ENCODE data around the gene MYOG.

Gene MYOG

DNA sequence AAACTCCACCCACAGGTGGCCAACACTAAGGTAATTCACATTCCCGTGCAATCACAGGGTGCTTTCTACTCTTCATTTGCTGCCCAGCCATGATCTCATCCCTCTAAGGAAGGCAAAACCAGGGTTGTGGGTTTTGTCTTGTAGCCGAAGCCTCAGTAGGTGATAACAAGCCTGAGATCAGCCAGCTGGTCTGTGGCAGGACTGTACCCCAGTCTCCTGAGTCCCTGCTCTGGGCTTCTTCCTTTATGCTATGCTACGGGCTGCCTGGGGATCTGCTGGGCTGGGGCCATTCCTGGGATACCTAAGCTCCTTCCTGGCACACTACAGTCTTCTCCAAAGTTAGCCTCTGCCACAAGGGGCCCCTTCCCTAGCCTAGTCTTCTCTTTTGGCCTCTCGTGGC is 49.7 kb downstream of the MYOG start:
- no peak overlapping the region for H3K4me3 ChIP-seq (ENCODE audit: low read depth, low read length)
- TF ChIP-seq, protein P1, sequence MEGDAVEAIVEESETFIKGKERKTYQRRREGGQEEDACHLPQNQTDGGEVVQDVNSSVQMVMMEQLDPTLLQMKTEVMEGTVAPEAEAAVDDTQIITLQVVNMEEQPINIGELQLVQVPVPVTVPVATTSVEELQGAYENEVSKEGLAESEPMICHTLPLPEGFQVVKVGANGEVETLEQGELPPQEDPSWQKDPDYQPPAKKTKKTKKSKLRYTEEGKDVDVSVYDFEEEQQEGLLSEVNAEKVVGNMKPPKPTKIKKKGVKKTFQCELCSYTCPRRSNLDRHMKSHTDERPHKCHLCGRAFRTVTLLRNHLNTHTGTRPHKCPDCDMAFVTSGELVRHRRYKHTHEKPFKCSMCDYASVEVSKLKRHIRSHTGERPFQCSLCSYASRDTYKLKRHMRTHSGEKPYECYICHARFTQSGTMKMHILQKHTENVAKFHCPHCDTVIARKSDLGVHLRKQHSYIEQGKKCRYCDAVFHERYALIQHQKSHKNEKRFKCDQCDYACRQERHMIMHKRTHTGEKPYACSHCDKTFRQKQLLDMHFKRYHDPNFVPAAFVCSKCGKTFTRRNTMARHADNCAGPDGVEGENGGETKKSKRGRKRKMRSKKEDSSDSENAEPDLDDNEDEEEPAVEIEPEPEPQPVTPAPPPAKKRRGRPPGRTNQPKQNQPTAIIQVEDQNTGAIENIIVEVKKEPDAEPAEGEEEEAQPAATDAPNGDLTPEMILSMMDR (IDR thresholded peaks at IDR 0.05; ENCODE audit: low read depth, low read length): no peak
- TF ChIP-seq, protein P2, sequence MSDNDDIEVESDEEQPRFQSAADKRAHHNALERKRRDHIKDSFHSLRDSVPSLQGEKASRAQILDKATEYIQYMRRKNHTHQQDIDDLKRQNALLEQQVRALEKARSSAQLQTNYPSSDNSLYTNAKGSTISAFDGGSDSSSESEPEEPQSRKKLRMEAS (IDR thresholded peaks at IDR 0.05; ENCODE audit: low read depth, low read length): no peak
- TF ChIP-seq MYC (IDR thresholded peaks at IDR 0.05; ENCODE audit: low read depth, low read length) (no peak), POLR2A (IDR thresholded peaks at IDR 0.05; ENCODE audit: extremely low read depth, insufficient read length) (no peak)
- DNase-seq (ENCODE audit: low read depth): no peak

DNA sequence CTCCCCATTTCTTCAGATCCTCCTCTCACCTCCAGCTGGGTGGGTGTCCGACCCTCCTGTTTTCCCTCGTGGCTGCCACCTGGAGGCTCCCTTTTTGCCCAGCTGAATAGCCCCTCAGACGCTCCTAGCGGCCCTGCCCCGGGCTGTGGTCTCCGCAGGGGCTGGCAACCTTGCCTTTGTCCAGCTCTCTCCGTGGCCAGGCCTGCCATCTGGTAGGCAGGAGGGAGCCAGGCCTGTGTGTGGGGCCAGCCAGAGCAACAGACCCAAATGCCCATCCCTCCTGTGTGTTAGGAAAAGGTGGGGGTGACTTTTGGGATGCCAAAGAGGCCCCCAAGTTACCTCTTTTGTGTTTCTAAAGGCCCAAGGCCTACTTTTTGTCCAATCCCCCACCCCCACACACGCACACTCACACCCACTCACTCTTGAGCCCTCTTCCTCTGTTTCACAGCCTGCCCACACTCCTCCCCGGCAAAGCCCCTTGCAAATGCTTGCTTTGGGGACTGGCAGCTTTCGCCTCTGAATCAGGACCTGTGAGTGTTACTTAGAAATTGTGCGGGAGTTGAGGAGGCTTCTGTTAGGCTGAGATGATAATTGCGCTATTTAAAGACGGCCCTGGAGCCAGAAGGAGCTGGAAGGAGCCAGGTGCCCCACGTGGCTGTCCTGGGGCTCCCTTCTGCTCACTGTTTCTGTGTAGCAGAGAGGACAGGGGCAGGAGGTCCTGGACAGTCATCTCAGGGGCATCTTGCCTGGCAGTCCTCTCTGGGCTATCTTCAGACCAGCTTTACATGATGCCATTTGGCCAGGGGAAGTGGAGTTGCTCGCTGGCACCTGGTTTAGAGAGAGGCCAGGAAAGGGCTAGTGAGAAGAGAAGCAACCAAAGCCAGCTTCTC is 50.5 kb downstream of the MYOG start:
- no peak for DNase-seq (ENCODE audit: low read depth)
- H3K4me3 ChIP-seq (ENCODE audit: low read depth, low read length): no peak overlapping the region
- TF ChIP-seq, protein P2 (IDR thresholded peaks at IDR 0.05; ENCODE audit: low read depth, low read length): no peak
- TF ChIP-seq POLR2A (IDR thresholded peaks at IDR 0.05; ENCODE audit: extremely low read depth, insufficient read length) (no peak), MYC (IDR thresholded peaks at IDR 0.05; ENCODE audit: low read depth, low read length) (no peak)
- TF ChIP-seq, protein P1 (IDR thresholded peaks at IDR 0.05; ENCODE audit: low read depth, low read length): no peak

DNA sequence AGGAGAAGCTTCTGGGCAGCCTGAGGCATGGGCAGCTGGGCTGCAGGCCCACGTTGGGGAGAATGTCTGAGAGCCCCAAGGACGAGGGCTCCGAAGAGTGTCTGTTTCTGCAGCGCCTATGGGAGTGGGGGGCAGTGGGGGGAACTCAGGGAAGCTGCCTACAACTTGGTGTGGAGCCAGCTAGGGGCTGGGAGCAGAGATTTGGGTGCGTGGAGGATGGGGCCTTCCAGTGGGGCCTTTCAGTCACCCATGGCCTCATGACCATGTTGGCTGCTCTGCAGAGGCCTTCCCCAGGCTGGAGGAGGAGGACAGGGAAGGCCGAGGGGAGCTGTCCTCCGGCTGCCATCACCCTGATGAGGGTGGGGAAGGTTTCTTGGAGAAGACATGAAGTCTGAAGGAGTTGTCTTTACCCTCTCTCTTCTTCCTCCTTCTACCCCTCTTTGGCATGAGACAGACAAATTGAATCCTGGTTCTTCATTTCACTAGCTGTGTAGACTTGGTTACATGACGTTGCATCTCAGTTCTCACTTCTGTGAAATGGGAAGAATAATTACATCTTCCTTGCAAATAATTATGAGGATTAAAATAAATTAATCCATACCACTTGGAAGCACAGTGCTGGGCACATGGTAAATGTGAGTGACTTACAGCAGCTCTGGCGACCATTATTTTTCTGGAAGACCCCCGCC is 51.2 kb downstream of the MYOG start:
- no peak for DNase-seq (ENCODE audit: low read depth)
- no peak overlapping the region for H3K4me3 ChIP-seq (ENCODE audit: low read depth, low read length)
- TF ChIP-seq, protein P2 (IDR thresholded peaks at IDR 0.05; ENCODE audit: low read depth, low read length): no peak
- TF ChIP-seq POLR2A (IDR thresholded peaks at IDR 0.05; ENCODE audit: extremely low read depth, insufficient read length): no peak

DNA sequence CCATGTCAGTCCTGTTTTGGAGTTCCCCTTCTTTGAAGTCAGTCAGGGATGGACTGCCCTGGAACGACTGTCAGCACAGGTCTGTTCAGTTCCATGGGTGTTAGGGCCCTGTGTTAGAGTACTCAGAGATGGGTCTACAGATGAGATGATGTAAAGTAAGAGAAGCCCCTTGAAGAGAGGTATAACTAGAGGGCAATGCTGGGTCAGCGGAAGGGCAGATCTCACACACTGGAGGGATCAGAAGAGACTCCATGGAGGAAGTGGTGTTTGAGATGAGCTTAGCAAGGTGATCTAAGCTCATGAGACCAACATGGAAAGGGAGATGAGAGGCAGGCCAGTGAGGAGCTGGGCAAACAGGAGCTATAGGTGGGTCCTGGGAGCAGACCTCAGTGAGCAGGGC is 51.9 kb downstream of the MYOG start:
- TF ChIP-seq, protein P1 (IDR thresholded peaks at IDR 0.05; ENCODE audit: low read depth, low read length): no peak
- TF ChIP-seq MYC (IDR thresholded peaks at IDR 0.05; ENCODE audit: low read depth, low read length) (no peak), POLR2A (IDR thresholded peaks at IDR 0.05; ENCODE audit: extremely low read depth, insufficient read length) (no peak)
- TF ChIP-seq, protein P2 (IDR thresholded peaks at IDR 0.05; ENCODE audit: low read depth, low read length): no peak
- no peak overlapping the region for H3K4me3 ChIP-seq (ENCODE audit: low read depth, low read length)
- no peak for DNase-seq (ENCODE audit: low read depth)

DNA sequence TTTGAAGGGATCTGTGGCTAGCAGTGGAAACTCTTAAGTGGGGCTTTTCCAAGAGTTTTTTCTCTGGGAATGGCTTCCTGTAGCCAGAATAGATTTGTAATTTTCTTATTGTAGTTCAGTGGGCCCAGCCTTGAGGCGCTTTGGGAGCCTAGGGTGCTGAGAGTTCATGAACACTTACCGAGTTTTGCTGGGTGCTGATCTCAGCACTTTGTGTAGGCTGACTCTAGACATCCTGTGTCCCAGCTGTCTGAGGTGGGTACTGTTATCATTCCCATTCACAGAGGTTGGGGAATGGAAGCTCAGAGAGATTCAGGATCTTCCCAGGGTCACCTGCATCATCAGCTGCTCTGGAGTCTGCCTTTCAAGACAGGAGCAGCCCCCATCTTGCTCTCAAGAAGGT is 52.5 kb downstream of the MYOG start:
- TF ChIP-seq, protein P2 (IDR thresholded peaks at IDR 0.05; ENCODE audit: low read depth, low read length): no peak
- no peak for TF ChIP-seq MYC (IDR thresholded peaks at IDR 0.05; ENCODE audit: low read depth, low read length)
- TF ChIP-seq POLR2A (IDR thresholded peaks at IDR 0.05; ENCODE audit: extremely low read depth, insufficient read length): no peak
- TF ChIP-seq, protein P1 (IDR thresholded peaks at IDR 0.05; ENCODE audit: low read depth, low read length): no peak
- no peak overlapping the region for H3K4me3 ChIP-seq (ENCODE audit: low read depth, low read length)
- DNase-seq (ENCODE audit: low read depth): no peak

Measured in NB4 (cell line).